Esophagus muscularis mucosa (tissue), 4 donors: ENCODE data around the gene HYI. TPM values are rescaled to one million over a fixed set of nuclear protein-coding genes. Genes with fewer than 3 reads are reported as not detected.

ENCODE experiments used
- DNase-seq: peaks from one replicate; pipeline ENCODE4 v3.0.0-alpha.2; 2017; ENCODE audit errors: extremely low spot score
- H3K27ac ChIP-seq, 4 donors: fragments of 200-600 bp; sonication (generic); replicated peaks in 1 of 4; 1 replicate in 3 of 4; 2 replicates in 1 of 4; pipeline ENCODE4 v1.5.1; 2016 to 2019; ENCODE audit warnings: mild to moderate bottlenecking in 1 of 4
- H3K27me3 ChIP-seq, 4 donors: fragments of 200-600 bp; sonication (generic); one replicate each; pipeline versions ENCODE4 v1.5.1 to v1.6.0; 2016 to 2019
- H3K36me3 ChIP-seq, 4 donors: fragments of 200-600 bp; sonication (generic); one replicate each; pipeline ENCODE4 v1.5.1; 2016 to 2019
- H3K4me1 ChIP-seq, 4 donors: fragments of 200-600 bp; sonication (generic); one replicate each; pipeline ENCODE4 v1.5.1; 2016 to 2019
- H3K4me3 ChIP-seq, 4 donors: fragments of 200-600 bp; sonication (generic); 1 replicate in 2 of 4; 2 replicates in 2 of 4; pipeline ENCODE4 v1.5.1; 2016 to 2019; ENCODE audit warnings: mild to moderate bottlenecking in 4 of 4, moderate library complexity in 1 of 4
- H3K9me3 ChIP-seq, 4 donors: fragments of 200-600 bp; sonication (generic); 1 replicate in 3 of 4; 2 replicates in 1 of 4; pipeline ENCODE4 v1.5.1; 2016 to 2019
- EP300 ChIP-seq: sonication (generic); formaldehyde crosslinking; IDR thresholded peaks from one replicate; pipeline ENCODE4 v1.6.1; 2017; ENCODE audit warnings: antibody characterized with exemption
- POLR2A ChIP-seq: fragments of 450-650 bp; IDR thresholded peaks from one replicate; pipeline ENCODE4 v1.6.1; 2017; ENCODE audit warnings: antibody characterized with exemption, moderate library complexity, mild to moderate bottlenecking, low read depth
- POLR2AphosphoS5 ChIP-seq, 2 donors: sonication (generic); formaldehyde crosslinking; IDR thresholded peaks; one replicate each; pipeline ENCODE4 v1.6.1; 2017; ENCODE audit warnings: antibody characterized with exemption in 2 of 2
- WGBS: methylation state at CpG from one replicate; pipeline ENCODE4 v1.1.5; 2018; 5-methylcytosine and 5-hydroxymethylcytosine counted together
- intact Hi-C: fragments of 100-400 bp; cut with DNase I; formaldehyde crosslinking; loops from one replicate; pipeline ENCODE4 v1.15.1; 2023
- total RNA-seq, 4 donors: library from RNA; depleted of rRNA; stranded (reverse); fragments of >200 nt; gene quantifications; one replicate each; pipeline versions ENCODE4 v1.1.0 to v1.2.1, GENCODE V29; 2016
- TF ChIP-seq, protein P1 (sequence below), 3 experiments: fragments of 200-600 bp in 2 of 3; fragments of 450-650 bp in 1 of 3; sonication (generic) in 2 of 3; IDR thresholded peaks; one replicate each; pipeline ENCODE4 v1.5.1; 2017 to 2019; ENCODE audit warnings: antibody characterized with exemption in 3 of 3, mild to moderate bottlenecking in 2 of 3, moderate library complexity in 1 of 3

Gene HYI
- total RNA-seq, 4 donors from 2014 or later: 36.3 to 60.5 (median 50.6) TPM

DNA sequence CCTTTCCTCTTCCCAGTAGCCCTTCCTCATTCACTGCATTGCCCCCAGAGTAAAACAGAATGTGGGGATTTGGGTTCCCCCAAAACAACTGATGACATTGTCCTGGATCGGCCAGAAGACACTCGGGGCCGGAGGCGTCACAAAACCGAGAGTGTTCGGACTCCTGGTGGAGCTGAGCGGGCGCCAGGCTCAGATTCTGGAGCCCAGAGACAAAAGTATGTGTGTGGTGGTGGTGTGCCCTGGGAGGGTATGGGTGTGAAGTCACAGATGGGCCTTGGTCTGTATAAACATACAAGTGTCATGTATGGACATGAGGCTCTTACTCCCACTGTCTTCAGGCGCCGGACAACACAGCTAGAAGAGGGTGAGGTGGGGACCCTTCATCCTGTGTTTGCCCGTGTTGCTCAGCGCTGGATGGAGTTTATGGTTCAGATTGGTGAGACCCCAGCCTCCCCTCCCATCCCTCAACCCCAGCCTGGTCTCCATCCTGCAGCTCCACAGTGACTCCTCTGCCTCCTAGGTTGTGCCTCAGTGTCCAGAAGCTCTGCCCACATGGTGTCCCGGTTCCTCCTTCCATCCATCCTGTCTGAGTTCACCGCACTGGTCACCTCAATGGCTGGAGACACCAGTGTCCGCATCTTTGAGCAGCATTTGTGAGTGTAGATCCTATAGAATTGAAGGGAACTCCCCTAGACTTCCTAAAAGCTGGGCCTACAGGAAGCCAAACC lies 12.4 kb downstream of the HYI start:
- no peak for DNase-seq
- Histone ChIP-seq H3K4me1 (peaks cover 0 to 9% (median 7%) of the 10 kb centered on the region in 4 donors), H3K27me3 (no peaks in the 10 kb centered on the region), H3K4me3 (no peak overlapping the region), H3K36me3 (peaks cover 59 to 100% (median 89%) of the 10 kb centered on the region in 4 donors), H3K27ac (no peak overlapping the region), H3K9me3 (no peaks in the 10 kb centered on the region)
- intact Hi-C loops: no loop called here
- WGBS: 99% methylated on average over 14 of the region's 15 CpGs
- TF ChIP-seq, protein P1, sequence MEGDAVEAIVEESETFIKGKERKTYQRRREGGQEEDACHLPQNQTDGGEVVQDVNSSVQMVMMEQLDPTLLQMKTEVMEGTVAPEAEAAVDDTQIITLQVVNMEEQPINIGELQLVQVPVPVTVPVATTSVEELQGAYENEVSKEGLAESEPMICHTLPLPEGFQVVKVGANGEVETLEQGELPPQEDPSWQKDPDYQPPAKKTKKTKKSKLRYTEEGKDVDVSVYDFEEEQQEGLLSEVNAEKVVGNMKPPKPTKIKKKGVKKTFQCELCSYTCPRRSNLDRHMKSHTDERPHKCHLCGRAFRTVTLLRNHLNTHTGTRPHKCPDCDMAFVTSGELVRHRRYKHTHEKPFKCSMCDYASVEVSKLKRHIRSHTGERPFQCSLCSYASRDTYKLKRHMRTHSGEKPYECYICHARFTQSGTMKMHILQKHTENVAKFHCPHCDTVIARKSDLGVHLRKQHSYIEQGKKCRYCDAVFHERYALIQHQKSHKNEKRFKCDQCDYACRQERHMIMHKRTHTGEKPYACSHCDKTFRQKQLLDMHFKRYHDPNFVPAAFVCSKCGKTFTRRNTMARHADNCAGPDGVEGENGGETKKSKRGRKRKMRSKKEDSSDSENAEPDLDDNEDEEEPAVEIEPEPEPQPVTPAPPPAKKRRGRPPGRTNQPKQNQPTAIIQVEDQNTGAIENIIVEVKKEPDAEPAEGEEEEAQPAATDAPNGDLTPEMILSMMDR (IDR thresholded peaks at IDR 0.05): no peak
- no peak for TF ChIP-seq EP300

DNA sequence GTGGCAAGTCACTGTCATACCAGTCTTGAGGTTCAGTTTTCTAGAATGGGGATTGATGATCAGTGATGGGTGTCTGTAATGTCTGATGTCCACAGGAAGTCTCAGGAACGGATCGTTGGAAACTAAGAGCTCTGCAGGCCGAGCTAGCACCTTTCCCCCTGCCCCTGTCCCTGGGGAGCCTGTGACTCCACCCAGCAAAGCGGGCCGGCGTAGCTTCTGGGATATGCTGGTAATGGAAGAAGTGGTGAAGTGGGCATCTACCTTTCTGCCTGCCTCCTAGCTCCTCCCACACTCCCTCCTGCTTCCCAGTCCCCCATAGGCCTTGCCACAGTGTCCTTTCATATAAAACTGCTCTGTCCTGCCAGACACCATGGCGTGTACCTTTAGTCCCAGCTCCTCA lies 13.4 kb downstream of the HYI start:
- intact Hi-C loops: no loop called here
- H3K9me3 ChIP-seq: no peaks in the 10 kb centered on the region
- WGBS: 92% methylated on average over 7 of the region's 7 CpGs
- no peak for DNase-seq
- no peaks in the 10 kb centered on the region for H3K27me3 ChIP-seq
- no peak overlapping the region for H3K27ac ChIP-seq
- H3K4me1 ChIP-seq: peaks cover 0 to 19% (median 17%) of the 10 kb centered on the region in 4 donors
- no peak for TF ChIP-seq POLR2AphosphoS5 (IDR thresholded peaks at IDR 0.05)
- TF ChIP-seq, protein P1 (IDR thresholded peaks at IDR 0.05): no peak
- TF ChIP-seq EP300: no peak
- no peak for TF ChIP-seq POLR2A
- peaks cover 52 to 93% (median 80%) of the 10 kb centered on the region in 4 donors for H3K36me3 ChIP-seq
- H3K4me3 ChIP-seq: no peak overlapping the region

DNA sequence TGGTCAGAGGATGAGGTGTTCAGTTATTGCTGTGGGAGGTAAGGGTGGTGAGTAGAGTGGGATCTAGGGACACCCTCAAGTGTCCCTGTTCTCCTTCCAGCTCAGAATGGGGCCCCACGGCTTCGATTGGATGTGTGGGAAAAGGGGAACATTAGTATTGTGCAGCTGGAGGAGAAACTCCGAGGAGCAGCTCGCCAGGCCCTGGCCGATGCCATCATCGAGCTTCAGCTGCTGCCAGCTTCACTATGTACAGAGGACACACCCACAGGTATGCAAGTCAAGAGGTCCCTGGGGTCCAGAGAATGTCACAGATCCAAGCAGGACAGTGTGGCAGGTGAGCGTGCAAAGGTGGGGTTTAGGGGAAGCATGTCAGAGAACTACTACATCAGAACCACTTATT lies 13.9 kb downstream of the HYI start:
- no peak for DNase-seq
- Histone ChIP-seq H3K9me3 (no peaks in the 10 kb centered on the region), H3K4me3 (no peak overlapping the region), H3K27me3 (no peaks in the 10 kb centered on the region), H3K4me1 (peaks cover 0 to 24% (median 22%) of the 10 kb centered on the region in 4 donors), H3K27ac (no peak overlapping the region), H3K36me3 (peaks cover 50 to 92% (median 80%) of the 10 kb centered on the region in 4 donors)
- TF ChIP-seq POLR2A (no peak), EP300 (no peak), POLR2AphosphoS5 (IDR thresholded peaks at IDR 0.05) (no peak)
- WGBS: 97% methylated on average over 7 of the region's 7 CpGs
- intact Hi-C loops: no loop called here

DNA sequence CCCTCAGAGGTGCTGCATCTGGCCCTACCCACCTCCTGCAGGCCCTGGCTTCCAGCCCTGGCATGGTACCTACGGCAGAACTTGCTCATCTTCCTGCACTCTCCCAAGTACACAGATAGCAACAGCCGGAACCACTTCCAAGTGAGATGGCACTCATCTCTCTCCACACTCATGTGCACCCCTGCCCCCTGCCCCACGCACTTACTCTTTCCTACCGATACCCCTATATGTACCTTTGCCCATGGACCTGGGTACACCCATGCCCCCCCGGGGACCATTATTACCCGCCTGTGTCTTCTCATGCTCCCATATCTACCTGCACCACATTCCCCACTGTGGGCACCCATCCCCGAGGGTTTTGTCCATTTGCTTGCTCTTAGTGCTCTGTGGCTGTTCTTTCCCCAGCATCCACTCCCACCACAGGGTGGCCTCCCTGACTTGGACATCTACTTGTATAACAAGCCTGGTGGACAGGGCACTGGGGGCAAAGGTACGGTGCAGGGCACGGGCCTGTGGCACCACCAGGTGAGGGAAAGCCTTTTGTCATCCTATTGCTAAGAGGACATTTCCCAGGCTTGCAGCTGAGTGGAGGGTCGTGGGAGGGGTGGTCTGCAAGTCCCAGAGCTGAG lies 14.7 kb downstream of the HYI start:
- H3K36me3 ChIP-seq: peaks cover 44 to 92% (median 80%) of the 10 kb centered on the region in 4 donors
- no peak overlapping the region for H3K27ac ChIP-seq
- intact Hi-C loops: no loop called here
- no peak for DNase-seq
- no peak for TF ChIP-seq EP300
- no peak for TF ChIP-seq POLR2AphosphoS5 (IDR thresholded peaks at IDR 0.05)
- no peak for TF ChIP-seq POLR2A
- WGBS: 88% methylated on average over 10 of the region's 10 CpGs
- no peak overlapping the region for H3K4me3 ChIP-seq
- peaks cover 0 to 24% (median 23%) of the 10 kb centered on the region in 4 donors for H3K4me1 ChIP-seq
- no peaks in the 10 kb centered on the region for H3K9me3 ChIP-seq
- no peaks in the 10 kb centered on the region for H3K27me3 ChIP-seq

DNA sequence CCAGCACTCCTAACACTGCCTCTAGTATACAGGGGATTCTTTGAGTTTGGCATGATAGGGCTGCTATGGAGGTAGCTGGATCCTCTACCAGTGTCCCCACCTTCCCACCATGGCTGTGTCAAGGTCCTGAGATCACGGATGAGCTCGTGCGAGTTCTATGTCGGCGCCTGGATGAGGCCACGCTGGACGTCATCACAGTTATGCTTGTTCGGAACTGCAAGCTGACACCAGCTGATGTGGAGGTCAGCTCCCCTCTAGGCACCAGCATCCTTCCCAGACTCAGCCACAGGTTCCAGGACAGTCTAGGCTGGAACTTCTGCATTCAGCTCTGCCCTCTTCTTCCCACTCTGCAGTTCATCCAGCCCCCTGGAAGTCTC lies 15.2 kb downstream of the HYI start:
- intact Hi-C loops: no loop called here
- TF ChIP-seq EP300 (no peak), POLR2AphosphoS5 (IDR thresholded peaks at IDR 0.05) (no peak), POLR2A (no peak)
- TF ChIP-seq, protein P1 (IDR thresholded peaks at IDR 0.05): no peak
- Histone ChIP-seq H3K27me3 (no peaks in the 10 kb centered on the region), H3K36me3 (peaks cover 44 to 92% (median 80%) of the 10 kb centered on the region in 4 donors), H3K4me1 (peaks cover 0 to 24% (median 23%) of the 10 kb centered on the region in 4 donors), H3K4me3 (no peak overlapping the region), H3K27ac (no peak overlapping the region), H3K9me3 (no peaks in the 10 kb centered on the region)
- DNase-seq: no peak
- 94% methylated on average over 8 of the region's 8 CpGs for WGBS
